IMR-90 (cell line): Measurements from ENCODE around the gene PCBP3. TPM values are rescaled to one million over a fixed set of nuclear protein-coding genes. Genes with fewer than 3 reads are reported as not detected.

Experiments
- ATAC-seq: fragments of 200-7000 bp; cut with Tn5 transposase; 2 replicates; pipeline ENCODE4 v1.9.1; 2020; ENCODE audit warnings: low read depth, mild to moderate bottlenecking, moderate library complexity
- BruUV-seq: library from RNA; stranded (reverse); fragments of 400-500 nt; replicated peaks from 2 replicates; lab custom pipeline; 2021; lab: Mats Ljungman, UMichigan
- CTCF ChIA-PET: fragments of 300-600 bp; formaldehyde crosslinking; extraction: SDS; loops from one replicate; lab custom pipeline; 2021; ENCODE audit warnings: antibody characterized with exemption; lab: Yijun Ruan, JAX
- POLR2A ChIA-PET: fragments of 300-600 bp; sonication (Branson Sonifier 250); formaldehyde crosslinking; loops from one replicate; lab custom pipeline; 2022; ENCODE audit warnings: antibody characterized with exemption; ENCODE audit not compliant: unreplicated experiment; lab: Charles Lee
- DNase-seq: peaks from one replicate; pipeline ENCODE4 v3.0.0; 2013
- H2AFZ ChIP-seq: replicated peaks from 2 replicates; pipeline ENCODE3; 2013; ENCODE audit warnings: low read length, mild to moderate bottlenecking; ENCODE audit not compliant: poor library complexity
- H2AK5ac ChIP-seq: 2 replicates; pipeline ENCODE4 v1.6.1; 2013; ENCODE audit warnings: low read depth, low read length, inconsistent platforms
- H2AK9ac ChIP-seq: replicated peaks from 2 replicates; pipeline ENCODE3; 2013; ENCODE audit warnings: mild to moderate bottlenecking, low read depth, low read length, moderate library complexity; ENCODE audit not compliant: poor library complexity
- H2BK120ac ChIP-seq: 2 replicates; pipeline ENCODE4 v1.6.1; 2013; ENCODE audit warnings: low read depth, low read length, inconsistent platforms
- H2BK15ac ChIP-seq: 3 replicates; pipeline ENCODE4 v1.6.1; 2013; ENCODE audit warnings: low read depth, low read length, inconsistent platforms
- H2BK20ac ChIP-seq: 2 replicates; pipeline ENCODE4 v1.6.1; 2013; ENCODE audit warnings: low read depth, mild to moderate bottlenecking, inconsistent platforms, low read length, moderate library complexity
- H2BK5ac ChIP-seq: 2 replicates; pipeline ENCODE4 v1.6.1; 2013; ENCODE audit warnings: mild to moderate bottlenecking, low read depth, low read length, inconsistent platforms; ENCODE audit not compliant: poor library complexity, severe bottlenecking
- H3K14ac ChIP-seq: replicated peaks from 2 replicates; pipeline ENCODE4 v1.6.1; 2013; ENCODE audit warnings: low read depth, low read length, inconsistent platforms
- H3K18ac ChIP-seq: 2 replicates; pipeline ENCODE4 v1.6.1; 2013; ENCODE audit warnings: low read depth, low read length, control low read depth
- H3K23ac ChIP-seq: 2 replicates; pipeline ENCODE4 v1.6.1; 2013; ENCODE audit warnings: low read depth, low read length, inconsistent platforms
- H3K27ac ChIP-seq: 2 replicates; pipeline ENCODE4 v1.5.1; 2013; ENCODE audit warnings: mild to moderate bottlenecking, control low read depth, low read length; ENCODE audit not compliant: insufficient read depth
- H3K27me3 ChIP-seq: 2 replicates; pipeline ENCODE4 v1.6.1; 2013; ENCODE audit warnings: low read length; ENCODE audit not compliant: control insufficient read depth, insufficient read depth
- H3K36me3 ChIP-seq: 2 replicates; pipeline ENCODE4 v1.6.1; 2013; ENCODE audit warnings: low read length, mixed read lengths; ENCODE audit not compliant: control insufficient read depth, insufficient read depth
- H3K4ac ChIP-seq: 2 replicates; pipeline ENCODE4 v1.6.1; 2013; ENCODE audit warnings: low read depth, low read length, inconsistent platforms
- H3K4me1 ChIP-seq: 2 replicates; pipeline ENCODE4 v1.6.1; 2013; ENCODE audit warnings: low read length, mixed read lengths; ENCODE audit not compliant: control insufficient read depth, insufficient read depth
- H3K4me2 ChIP-seq: 2 replicates; pipeline ENCODE4 v1.6.1; 2013; ENCODE audit warnings: low read depth, mild to moderate bottlenecking, control low read depth, low read length, moderate library complexity
- H3K4me3 ChIP-seq: 2 replicates; pipeline ENCODE4 v1.5.1; 2013; ENCODE audit warnings: low read depth, mild to moderate bottlenecking, control low read depth, low read length, moderate library complexity; ENCODE audit not compliant: insufficient read depth
- H3K56ac ChIP-seq: 2 replicates; pipeline ENCODE4 v1.6.1; 2013; ENCODE audit warnings: low read length, inconsistent platforms; ENCODE audit not compliant: insufficient read depth; ENCODE audit errors: extremely low read depth
- H3K79me1 ChIP-seq, 2 experiments: 2 replicates each; pipeline ENCODE4 v1.6.1; 2013; ENCODE audit warnings: low read length in 2 of 2, inconsistent platforms in 1 of 2, low read depth in 1 of 2
- H3K9ac ChIP-seq: 2 replicates; pipeline ENCODE4 v1.6.1; 2013; ENCODE audit warnings: low read depth, low read length, control low read depth
- H3K9me1 ChIP-seq: 2 replicates; pipeline ENCODE4 v1.6.1; 2013; ENCODE audit warnings: low read length, inconsistent platforms; ENCODE audit not compliant: insufficient read depth
- H3K9me3 ChIP-seq: 2 replicates; pipeline ENCODE4 v1.6.1; 2013; ENCODE audit warnings: low read length; ENCODE audit not compliant: control insufficient read depth, insufficient read depth
- H4K20me1 ChIP-seq: 2 replicates; pipeline ENCODE4 v1.6.1; 2013; ENCODE audit warnings: low read length, inconsistent platforms; ENCODE audit not compliant: insufficient read depth
- H4K5ac ChIP-seq: 2 replicates; pipeline ENCODE4 v1.6.1; 2013; ENCODE audit warnings: mild to moderate bottlenecking, low read depth, low read length, control low read depth
- H4K8ac ChIP-seq, 2 experiments: 2 replicates each; pipeline ENCODE4 v1.6.1; 2013; ENCODE audit warnings: low read depth in 2 of 2, low read length in 2 of 2, control low read depth in 1 of 2, inconsistent platforms in 1 of 2
- H4K91ac ChIP-seq: 2 replicates; pipeline ENCODE4 v1.6.1; 2013; ENCODE audit warnings: low read depth, low read length, inconsistent platforms; ENCODE audit not compliant: insufficient read depth
- CEBPB ChIP-seq: IDR thresholded peaks from 2 replicates; pipeline ENCODE4 v1.6.1; 2012; ENCODE audit warnings: low read depth, low read length, improper control_type of control experiment
- MAZ ChIP-seq: IDR thresholded peaks from 2 replicates; pipeline ENCODE4 v1.6.1; 2012; ENCODE audit warnings: low read depth, mild to moderate bottlenecking, low read length, improper control_type of control experiment, moderate library complexity, borderline replicate concordance
- MXI1 ChIP-seq: IDR thresholded peaks from 2 replicates; pipeline ENCODE4 v1.6.1; 2012; ENCODE audit warnings: low read depth, mild to moderate bottlenecking, low read length, moderate library complexity, borderline replicate concordance
- NFE2L2 ChIP-seq: fragments of 150-350 bp; IDR thresholded peaks from 2 replicates; pipeline ENCODE4 v1.6.1; 2016; ENCODE audit warnings: low read depth, mild to moderate bottlenecking, low read length
- RAD21 ChIP-seq: IDR thresholded peaks from 2 replicates; pipeline ENCODE4 v1.6.1; 2012; ENCODE audit warnings: low read length, improper control_type of control experiment
- RFX5 ChIP-seq: IDR thresholded peaks from 2 replicates; pipeline ENCODE4 v1.8.0; 2012; ENCODE audit warnings: low read depth, mild to moderate bottlenecking, low read length, moderate library complexity
- SMC3 ChIP-seq: fragments of 150-350 bp; IDR thresholded peaks from 2 replicates; pipeline ENCODE4 v1.6.1; 2016; ENCODE audit warnings: low read depth, mild to moderate bottlenecking, antibody characterized with exemption, low read length, moderate library complexity
- WGBS, 2 experiments: methylation state at CpG; one replicate each; pipeline versions ENCODE4 v1.1.5 to v1.1.7; 2013; ENCODE audit warnings: missing lambda C conversion rate in 2 of 2; ENCODE audit not compliant: insufficient read length in 1 of 2; ENCODE audit errors: extremely low coverage in 2 of 2; 5-methylcytosine and 5-hydroxymethylcytosine counted together
- dilution Hi-C: fragments of 300-500 bp; cut with HindIII; formaldehyde crosslinking; loops from one replicate; pipeline ENCODE4 v1.14.3; 2018; ENCODE audit warnings: low sequenced_read_pairs; ENCODE audit not compliant: unreplicated experiment
- in situ Hi-C: fragments of 300-500 bp; cut with MboI; formaldehyde crosslinking; loops from 3 replicates; pipeline ENCODE4 v1.14.3; 2019; ENCODE audit warnings: low sequenced_read_pairs, inconsistent platforms, mixed read lengths
- intact Hi-C: fragments of 100-400 bp; cut with micrococcal nuclease; formaldehyde crosslinking; loops from 2 replicates; pipeline ENCODE4 v1.10.0; 2022
- polyA plus RNA-seq, 3 experiments: library from polyadenylated mRNA; depleted of rRNA; stranded (reverse); fragments of >200 nt; gene quantifications; 2 replicates each; pipeline ENCODE4 v1.2.3, GENCODE V29; 2012; ENCODE audit warnings: low replicate concordance in 1 of 3
- total RNA-seq: library from RNA; depleted of rRNA; stranded (reverse); fragments of >200 nt; gene quantifications from 2 replicates; pipeline ENCODE4 v1.2.3, GENCODE V29; 2012
- TF ChIP-seq, protein P1 (sequence below): fragments of 150-350 bp; IDR thresholded peaks from 2 replicates; pipeline ENCODE4 v1.6.1; 2016; ENCODE audit warnings: low read depth, mild to moderate bottlenecking, low read length, moderate library complexity, borderline replicate concordance

Gene PCBP3
- total and polyA plus RNA-seq, 2 of the 4 experiments (the other 2 are of a cell fraction) = 2.9 to 3.9 TPM

DNA sequence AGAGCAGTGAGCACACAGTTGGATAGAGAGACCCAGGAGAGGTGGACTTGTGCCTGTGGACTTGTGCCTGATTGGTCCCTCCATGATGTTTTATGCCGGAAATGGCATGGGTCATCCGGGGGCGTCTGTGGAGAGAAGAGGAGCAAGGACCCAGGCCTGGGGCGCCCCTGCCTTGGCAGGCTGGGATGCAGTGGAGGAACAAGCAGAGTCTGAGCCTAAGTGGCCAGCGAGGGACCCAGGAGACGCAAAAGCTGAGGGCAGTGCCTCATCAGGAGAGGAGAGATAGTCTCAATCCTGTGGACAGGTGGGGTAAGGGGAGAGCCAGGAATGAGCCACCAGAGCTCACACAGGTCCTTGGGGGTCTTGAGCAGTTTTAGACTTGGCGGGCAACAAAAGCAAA is 146.9 kb downstream of the PCBP3 start:
- no peak overlapping the region for H3K4ac ChIP-seq
- H2AK5ac ChIP-seq = no peak overlapping the region
- no peaks in the 10 kb centered on the region for H3K79me1 ChIP-seq
- DNase-seq = no peak
- H3K27me3 ChIP-seq = peaks cover 6% of the 10 kb centered on the region; the same call in 1 of the 2 replicates
- no peak overlapping the region for H3K4me2 ChIP-seq
- no peak overlapping the region for H3K9ac ChIP-seq
- H4K8ac ChIP-seq = no peak overlapping the region
- ChIA-PET CTCF (no interaction called here), POLR2A (no interaction called here)
- TF ChIP-seq SMC3 = no peak
- no peak for TF ChIP-seq NFE2L2
- TF ChIP-seq RAD21 = no peak
- TF ChIP-seq CEBPB = no peak
- TF ChIP-seq MXI1 = no peak
- TF ChIP-seq MAZ = no peak
- TF ChIP-seq RFX5 = no peak
- TF ChIP-seq, protein P1, sequence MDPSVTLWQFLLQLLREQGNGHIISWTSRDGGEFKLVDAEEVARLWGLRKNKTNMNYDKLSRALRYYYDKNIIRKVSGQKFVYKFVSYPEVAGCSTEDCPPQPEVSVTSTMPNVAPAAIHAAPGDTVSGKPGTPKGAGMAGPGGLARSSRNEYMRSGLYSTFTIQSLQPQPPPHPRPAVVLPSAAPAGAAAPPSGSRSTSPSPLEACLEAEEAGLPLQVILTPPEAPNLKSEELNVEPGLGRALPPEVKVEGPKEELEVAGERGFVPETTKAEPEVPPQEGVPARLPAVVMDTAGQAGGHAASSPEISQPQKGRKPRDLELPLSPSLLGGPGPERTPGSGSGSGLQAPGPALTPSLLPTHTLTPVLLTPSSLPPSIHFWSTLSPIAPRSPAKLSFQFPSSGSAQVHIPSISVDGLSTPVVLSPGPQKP = no peak
- H4K5ac ChIP-seq = no peak overlapping the region
- H3K18ac ChIP-seq = no peak overlapping the region
- H3K9me3 ChIP-seq = no peaks in the 10 kb centered on the region
- no peaks in the 10 kb centered on the region for H4K20me1 ChIP-seq
- H2AFZ ChIP-seq = no peak overlapping the region
- H2AK9ac ChIP-seq = no peak overlapping the region
- H3K14ac ChIP-seq = no peak overlapping the region
- BruUV-seq = no TSS peak
- WGBS, 2 experiments = 96% methylated on average over 4 of the region's 7 CpGs; no CpG with 5 or more reads in 1 of the 2 experiments
- H3K27ac ChIP-seq = no peak overlapping the region
- no peak overlapping the region for H2BK20ac ChIP-seq
- no peak overlapping the region for H3K23ac ChIP-seq
- H3K36me3 ChIP-seq = no peaks in the 10 kb centered on the region
- H2BK15ac ChIP-seq = no peak overlapping the region
- no peak overlapping the region for H3K56ac ChIP-seq
- H3K4me1 ChIP-seq = peaks cover 3% of the 10 kb centered on the region; the same call in 1 of the 2 replicates
- in situ Hi-C loops = no loop called here
- no peak for ATAC-seq
- dilution Hi-C loops = no loop called here
- no peak overlapping the region for H2BK120ac ChIP-seq
- intact Hi-C loops = no loop called here
- H4K91ac ChIP-seq = no peak overlapping the region
- no peak overlapping the region for H3K4me3 ChIP-seq
- H2BK5ac ChIP-seq = no peak overlapping the region
- peaks cover 6% of the 10 kb centered on the region; the same call in 1 of the 2 replicates for H3K9me1 ChIP-seq
